ENCODE results near the gene ACSL1. TPM values are rescaled to one million over a fixed set of nuclear protein-coding genes. Genes with fewer than 3 reads are reported as not detected.

The ACSL1 gene, protein sequence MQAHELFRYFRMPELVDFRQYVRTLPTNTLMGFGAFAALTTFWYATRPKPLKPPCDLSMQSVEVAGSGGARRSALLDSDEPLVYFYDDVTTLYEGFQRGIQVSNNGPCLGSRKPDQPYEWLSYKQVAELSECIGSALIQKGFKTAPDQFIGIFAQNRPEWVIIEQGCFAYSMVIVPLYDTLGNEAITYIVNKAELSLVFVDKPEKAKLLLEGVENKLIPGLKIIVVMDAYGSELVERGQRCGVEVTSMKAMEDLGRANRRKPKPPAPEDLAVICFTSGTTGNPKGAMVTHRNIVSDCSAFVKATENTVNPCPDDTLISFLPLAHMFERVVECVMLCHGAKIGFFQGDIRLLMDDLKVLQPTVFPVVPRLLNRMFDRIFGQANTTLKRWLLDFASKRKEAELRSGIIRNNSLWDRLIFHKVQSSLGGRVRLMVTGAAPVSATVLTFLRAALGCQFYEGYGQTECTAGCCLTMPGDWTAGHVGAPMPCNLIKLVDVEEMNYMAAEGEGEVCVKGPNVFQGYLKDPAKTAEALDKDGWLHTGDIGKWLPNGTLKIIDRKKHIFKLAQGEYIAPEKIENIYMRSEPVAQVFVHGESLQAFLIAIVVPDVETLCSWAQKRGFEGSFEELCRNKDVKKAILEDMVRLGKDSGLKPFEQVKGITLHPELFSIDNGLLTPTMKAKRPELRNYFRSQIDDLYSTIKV
- 25.9 and 27.2 TPM in 2 replicates for total RNA-seq (2014; rRNA removed; shearing (Covaris generic))

DNA sequence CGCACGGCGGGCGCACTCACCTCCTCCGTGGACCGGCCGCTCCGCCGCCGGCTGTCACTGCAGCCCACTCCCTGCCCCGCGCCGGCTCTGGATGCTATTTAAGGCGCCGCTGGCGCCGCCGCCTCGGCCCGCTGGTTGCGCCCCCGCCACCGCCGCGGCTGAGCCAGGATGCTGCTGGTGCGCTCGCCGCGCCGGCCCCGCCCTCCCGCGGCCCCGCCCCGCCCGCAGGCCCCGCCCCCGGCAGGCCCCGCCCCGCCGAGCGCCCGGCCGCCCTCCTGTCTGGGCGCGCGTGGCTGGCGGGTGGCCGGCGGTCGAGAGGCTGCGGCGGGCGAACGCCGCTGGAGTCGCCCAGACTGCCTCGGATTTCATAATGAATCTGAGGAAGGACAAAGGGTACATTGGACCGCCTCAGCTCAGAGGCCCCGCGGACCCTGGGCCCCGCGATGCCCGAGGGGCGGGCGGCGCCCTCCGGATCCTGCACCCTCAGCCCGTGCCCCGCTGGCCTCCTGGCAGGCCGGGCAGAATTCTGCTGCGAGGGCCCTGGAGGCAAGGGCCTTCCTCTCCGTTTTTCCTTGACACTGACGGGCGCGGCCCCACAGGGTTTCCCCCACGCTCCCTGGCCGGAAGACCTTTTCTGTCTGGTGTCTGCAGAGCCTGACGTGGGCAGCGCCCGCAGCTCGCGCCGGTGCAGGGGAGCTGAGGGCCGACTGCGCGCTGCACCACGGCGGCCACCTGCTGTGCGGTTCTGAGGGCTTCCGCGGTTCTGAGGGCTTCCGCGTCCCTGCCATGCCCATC lies at the start of gene ACSL1:
ACSL1 (minus strand) TSS at position 73 of the 795 bp plus-strand sequence. CDS start 22,454 bp downstream, outside the sequence.
- DNase-seq (ENCODE audit: low spot score): no peak

DNA sequence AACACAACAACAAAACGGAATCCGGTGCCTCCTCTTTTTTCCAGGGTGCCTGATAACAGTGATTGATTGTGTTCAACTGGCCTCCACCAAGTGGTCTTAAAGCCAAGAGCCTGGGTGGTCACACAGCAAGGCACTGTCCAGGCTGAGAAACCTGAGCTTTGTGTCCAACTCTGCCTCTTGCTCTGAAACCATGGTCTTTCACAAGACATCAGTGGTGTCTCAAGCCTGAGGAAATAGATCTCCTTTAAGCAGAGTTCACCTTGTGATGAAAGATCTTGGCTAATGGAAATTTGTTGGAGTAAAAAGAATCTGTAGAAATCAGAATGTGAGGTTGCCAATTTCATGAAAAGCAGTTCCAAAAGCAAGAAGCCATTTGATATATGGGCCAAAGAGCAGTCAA lies 47.3 kb upstream of the ACSL1 start:
- DNase-seq (ENCODE audit: low spot score): no peak

DNA sequence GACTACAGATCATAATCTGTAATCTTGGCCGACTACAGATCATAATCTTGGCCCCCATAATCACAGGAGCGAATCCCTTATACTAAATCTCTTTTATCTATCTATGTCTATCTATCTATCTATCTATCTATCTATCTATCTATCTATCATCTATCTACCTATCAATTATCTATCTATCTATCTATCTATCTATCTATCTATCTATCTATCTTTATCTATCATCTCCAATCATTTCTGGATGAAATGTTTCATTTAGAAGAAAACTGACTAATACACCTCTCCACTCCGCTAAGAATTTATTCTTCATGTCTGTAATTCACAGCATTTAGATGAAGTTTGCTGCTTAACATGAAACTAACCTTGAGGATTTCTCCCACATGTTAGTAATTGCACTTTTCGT lies 45.0 kb upstream of the ACSL1 start:
- no peak for DNase-seq (ENCODE audit: low spot score)

DNA sequence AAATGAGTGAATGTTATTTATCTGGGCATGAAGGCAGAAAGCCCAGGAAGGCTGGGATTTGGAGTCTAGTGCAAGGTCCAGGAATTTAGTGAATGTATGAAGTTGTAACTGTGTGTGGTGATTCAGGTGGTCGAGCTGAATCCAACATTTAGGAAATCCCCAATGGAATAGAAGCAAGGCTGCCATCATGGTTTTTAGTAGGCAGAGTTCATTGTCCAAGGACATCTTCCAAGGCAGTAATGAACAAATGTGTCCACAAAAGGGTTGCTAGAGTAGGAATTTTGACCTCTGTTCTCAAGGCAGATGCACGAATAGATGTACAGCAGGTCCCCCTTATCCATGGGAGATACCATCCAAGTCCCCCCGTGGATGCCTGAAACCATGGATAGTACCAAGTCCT lies 42.9 kb upstream of the ACSL1 start:
- DNase-seq (ENCODE audit: low spot score): no peak

DNA sequence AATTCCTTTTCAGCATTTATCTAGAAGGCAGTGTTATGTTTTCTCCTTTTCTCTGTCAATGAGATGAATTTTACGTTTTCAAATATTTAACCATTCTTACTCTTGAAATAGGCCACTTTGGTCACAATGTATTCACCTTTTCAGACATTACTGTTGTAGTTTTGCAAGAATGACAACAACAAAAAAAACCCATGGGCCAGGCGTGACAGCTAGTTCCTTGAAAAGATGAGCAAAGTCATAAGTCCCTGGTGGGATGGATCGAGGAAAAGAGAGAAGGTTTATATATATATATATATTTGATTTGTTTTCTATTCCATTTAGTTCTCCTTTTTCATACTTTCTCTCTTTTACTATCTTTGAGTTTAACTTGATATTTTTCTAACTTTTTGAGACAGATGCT lies 38.1 kb upstream of the ACSL1 start:
- DNase-seq (ENCODE audit: low spot score): no peak

DNA sequence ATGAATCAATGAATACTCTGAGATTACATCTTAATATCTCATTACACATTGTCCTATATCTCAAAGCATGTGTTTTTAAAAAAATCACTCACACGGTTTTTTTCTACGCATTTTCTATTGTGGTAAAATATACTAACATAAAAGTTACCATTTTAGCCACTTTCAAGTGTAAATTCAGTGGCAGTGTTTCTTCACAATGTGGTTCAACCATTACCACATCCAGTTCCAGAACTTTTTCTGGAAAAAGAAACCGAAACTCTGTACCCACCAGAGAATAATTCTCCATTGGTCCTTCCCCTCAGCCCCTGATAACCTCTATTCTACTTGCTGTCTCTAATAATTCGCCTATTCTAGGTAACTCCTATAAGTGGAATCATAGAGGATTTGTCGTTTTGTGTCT lies 35.3 kb upstream of the ACSL1 start:
- DNase-seq (ENCODE audit: low spot score): no peak

DNA sequence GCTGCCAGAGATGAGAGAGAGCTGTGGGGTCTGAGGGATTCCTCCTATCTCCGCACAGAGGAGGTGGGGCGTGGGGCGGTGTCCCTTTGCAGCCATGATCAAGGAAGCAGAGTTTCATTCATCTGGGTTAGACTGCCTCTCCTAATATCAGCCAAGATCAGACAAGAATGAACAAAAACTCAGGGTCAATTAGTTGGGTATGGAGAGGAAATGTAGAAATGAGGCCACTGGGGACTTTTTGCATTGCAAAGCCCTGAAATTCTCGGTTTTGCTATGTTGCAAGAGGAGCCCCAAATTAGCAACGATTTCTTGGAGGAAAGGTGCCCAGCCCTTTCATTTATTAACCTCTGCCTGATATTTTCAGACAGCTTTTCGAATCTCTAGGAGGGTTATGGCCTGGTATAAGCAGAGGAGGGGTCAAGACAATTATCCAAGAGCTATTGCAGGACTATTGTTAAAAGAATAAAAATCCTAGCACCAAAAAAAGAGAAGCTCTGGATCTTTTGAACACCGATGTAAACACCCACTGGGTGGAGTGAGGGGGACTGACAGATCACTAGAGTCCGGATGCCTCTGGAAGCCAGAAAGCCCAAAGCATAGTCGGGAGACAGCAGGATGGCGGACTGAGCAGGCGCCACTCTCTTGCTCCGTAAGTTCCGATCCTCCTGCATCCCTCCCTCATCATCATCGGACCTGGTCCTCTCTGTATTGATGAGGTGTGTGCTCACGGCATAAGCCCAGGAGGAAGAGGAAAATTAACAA lies 34.4 kb upstream of the ACSL1 start:
- DNase-seq (ENCODE audit: low spot score): no peak

DNA sequence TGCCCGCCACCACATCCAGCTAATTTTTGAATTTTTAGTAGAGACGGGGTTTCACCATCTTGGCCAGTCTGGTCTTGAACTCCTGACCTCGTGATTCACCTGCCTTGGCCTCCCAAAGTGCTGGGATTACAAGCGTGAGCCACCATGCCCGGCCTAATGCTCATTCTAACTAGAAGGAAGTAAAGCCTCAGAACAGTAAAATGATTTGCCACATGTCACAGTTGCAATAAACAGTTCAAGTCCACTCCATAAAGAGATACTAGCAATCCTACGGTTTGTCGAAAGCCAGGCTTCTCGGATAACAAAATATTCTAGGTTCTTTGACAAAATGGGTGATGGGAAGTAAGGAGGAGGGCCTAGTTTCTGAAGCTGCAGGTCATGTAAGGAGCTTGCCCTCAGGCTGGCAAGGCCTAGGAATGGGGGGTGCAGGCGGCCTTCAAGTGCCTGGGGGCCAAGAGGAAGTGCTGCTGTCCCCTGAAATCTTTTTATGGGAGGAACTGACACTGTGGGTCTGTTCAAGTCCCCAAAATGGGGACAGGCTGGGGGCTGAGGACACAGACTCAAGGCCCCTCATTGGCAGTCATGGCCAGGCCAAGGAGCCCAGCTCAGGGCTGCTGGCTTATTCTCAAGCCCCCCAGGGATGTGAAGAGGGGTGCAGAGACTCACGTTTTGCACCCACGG lies 31.8 kb upstream of the ACSL1 start:
- no peak for DNase-seq (ENCODE audit: low spot score)

DNA sequence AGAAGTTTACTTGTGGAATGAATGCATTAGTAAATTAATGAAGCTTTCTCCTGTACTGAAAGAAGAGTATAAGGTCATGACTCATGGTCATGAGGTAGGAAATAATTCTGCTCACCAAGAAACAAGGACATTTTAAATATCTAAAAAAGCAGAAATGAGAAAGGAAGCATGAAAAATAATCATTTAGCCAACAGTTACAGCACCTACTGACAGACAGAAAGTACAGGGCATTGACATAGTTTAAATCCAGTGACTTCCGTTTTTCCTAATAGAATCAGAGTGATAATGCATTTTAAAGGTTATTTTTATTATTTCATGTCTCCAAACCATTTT lies 30.5 kb upstream of the ACSL1 start:
- DNase-seq (ENCODE audit: low spot score): no peak

DNA sequence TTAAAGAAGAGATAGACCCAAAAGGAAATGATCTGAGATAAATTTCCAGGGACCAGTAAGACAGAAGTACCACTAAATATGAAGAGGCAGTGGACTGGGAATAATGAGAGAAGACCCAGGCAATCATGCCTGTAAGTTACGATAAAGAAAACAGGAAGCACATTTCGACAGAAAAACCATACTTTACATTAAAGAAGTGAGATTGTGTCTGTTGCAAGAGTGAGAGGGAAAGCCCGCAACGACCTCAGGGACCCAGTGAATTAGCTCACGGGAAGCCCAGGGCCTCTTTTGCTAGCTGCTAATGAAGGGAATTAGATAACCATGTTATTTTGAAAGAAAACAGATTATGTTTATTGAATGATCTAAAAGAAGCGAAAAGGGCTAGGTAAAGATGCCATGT lies 28.9 kb upstream of the ACSL1 start:
- DNase-seq (ENCODE audit: low spot score): no peak

DNA sequence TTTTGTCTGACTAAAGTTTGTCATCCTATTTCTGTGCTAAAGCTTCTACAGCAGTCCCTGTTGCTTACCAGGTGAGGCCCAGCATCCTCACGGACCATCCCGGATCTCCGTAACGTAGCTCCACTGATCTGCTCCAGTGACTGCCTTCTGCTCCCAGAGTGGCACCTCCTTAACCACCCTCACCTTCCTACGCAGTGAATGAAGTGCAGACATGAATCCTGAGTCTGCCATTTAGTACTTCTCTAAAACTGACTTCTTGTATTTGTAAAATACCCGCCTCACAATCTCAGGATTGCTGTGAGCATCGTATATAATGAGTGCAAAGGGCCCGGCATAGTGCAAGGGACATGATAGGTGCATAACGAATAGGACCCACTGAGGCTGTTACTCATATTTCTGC lies 27.7 kb upstream of the ACSL1 start:
- no peak for DNase-seq (ENCODE audit: low spot score)

DNA sequence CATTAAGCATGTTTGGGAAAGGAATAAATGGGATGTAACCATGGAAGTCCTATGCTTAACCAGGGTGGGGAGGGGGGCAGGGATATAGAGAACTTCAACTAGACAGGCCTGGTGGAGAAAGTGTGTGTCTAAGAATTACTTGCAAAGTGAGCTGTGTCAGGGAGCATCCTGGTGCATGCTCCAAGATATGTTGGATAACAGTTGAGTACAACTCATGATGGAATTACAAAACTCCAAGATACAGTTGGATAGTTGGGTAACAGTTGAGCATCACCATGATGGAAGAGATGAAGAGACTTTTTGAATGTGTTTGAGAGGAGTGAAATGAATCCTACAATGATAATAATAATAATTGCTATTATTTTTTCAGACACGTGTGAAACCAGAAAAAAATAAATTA lies 26.1 kb upstream of the ACSL1 start:
- DNase-seq (ENCODE audit: low spot score): no peak

DNA sequence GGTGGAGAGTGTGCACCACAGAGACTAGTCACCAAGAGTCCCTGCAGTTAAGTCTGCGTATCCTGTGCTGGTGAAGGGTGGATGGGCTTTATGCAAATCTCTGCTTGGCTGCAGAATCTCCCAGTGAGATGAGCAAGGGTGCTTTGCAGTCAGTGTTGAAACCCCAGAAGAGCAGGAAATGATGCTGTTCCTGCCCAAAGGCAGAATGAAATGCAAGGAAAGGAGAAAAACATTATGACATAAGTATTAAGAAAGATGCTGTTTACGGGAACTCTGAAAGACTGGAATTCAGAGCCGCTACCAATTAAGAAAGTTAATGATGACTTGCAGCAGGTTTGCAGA lies 25.4 kb upstream of the ACSL1 start:
- DNase-seq (ENCODE audit: low spot score): peak; percentile 2

DNA sequence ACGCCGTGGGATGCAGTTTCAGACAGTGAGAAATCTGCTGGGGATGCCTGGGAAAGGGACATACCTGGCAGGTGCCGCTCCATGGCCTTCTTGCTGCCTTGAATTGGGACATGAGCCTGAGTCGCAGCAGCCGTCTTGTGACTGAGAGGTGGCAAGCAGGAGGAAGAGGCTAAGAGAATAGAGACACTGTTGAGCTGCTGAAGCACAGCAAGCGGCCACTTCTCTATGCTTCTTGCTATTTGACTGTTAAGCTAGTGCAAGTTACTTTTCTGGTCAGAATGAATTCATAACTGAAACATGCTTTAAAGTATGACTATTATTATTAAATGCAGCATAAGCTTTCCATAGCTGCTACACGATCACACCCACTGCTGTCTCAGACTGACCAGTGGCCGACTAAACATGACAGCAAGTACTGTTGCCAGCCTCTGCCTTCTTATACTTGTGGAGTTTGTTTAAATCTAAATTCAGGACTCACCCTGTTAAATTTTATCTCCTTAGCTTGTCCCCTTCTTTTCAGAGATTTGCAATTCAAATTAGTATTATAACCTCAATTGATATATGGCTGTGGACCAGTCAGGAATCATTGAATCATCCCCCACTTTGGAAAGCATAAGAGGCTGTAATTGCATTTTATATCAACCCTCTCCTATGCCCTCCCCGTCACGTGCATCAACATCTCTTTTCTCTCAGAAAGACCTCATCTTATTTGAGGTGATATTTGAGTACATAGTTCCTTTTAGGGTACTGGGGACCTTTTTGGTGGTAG lies 24.8 kb upstream of the ACSL1 start:
- no peak for DNase-seq (ENCODE audit: low spot score)

DNA sequence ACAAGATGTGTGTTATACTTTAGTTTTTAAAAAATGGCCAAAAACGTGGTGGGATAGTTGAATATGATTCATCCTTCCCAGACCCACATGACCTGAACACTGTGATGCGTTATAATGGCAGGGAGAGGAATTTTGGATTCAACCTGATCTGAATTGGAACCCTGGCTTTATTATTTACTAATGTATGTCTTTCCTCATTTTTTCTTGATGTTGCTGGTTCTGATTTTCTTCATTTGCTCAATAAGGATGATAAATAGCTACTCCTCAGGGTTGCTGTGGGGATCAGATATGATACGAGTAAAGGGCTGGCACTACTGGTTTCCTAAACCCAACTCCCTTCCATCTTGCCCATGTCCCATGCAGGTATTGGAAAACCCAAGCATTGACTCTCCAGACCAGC lies 24.2 kb upstream of the ACSL1 start:
- DNase-seq (ENCODE audit: low spot score): no peak

DNA sequence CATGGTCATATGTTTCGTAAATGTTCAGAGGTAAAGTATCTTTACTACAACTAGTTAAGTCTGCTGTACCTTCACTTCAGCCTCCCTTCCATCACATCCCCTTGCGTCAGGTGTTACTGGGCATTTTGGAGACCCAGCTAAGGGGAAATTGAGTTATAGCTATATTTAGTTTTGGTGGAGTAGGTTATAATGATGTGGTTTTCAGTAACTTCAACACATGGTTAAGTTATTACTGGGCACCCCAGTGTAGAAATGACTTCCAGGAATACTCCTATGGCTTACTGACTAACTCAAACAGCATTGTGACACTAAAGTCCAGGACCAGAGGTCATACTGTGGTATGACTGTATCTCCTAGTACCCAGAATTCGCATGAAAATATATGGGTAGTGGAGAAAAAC lies 23.4 kb upstream of the ACSL1 start:
- DNase-seq (ENCODE audit: low spot score): no peak

DNA sequence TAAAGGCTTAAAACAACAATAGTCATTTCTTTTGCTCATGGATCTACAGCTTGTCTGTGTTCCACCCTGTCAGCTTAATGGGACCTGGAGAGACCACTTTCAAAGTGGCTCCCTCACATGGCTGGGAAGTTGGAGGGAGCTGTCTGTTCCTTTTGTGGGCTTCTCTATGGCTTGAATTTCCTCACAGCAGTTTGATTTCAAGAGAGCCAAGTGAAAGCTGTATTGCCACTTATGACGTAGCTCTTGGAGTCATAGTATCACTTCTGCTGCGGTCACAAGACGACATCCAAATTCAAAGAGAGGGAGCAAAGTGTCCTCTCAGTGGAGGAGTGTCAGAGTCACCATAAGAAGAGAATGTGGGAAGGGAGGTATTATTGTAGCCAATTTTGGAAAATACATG lies 22.7 kb upstream of the ACSL1 start:
- no peak for DNase-seq (ENCODE audit: low spot score)

DNA sequence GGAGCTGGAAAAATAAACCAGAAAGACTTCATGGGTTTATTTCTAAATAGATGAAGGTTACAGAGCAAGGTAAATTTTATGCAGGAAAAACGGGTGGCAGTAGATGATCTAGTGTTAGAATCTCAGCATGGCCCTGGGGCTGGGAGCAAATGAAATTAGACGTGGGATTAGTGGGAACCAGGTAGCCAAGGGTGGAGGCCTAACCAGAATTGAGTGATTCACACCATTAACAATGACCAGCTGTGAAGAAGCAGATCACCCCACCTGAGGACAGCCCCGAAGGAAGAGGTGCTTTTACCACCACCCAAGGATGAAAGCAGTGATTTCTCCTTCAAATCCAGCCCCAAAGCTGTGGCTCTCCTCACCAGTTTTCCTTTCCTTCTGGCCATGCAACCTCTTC lies 20.8 kb upstream of the ACSL1 start:
- DNase-seq (ENCODE audit: low spot score): no peak

DNA sequence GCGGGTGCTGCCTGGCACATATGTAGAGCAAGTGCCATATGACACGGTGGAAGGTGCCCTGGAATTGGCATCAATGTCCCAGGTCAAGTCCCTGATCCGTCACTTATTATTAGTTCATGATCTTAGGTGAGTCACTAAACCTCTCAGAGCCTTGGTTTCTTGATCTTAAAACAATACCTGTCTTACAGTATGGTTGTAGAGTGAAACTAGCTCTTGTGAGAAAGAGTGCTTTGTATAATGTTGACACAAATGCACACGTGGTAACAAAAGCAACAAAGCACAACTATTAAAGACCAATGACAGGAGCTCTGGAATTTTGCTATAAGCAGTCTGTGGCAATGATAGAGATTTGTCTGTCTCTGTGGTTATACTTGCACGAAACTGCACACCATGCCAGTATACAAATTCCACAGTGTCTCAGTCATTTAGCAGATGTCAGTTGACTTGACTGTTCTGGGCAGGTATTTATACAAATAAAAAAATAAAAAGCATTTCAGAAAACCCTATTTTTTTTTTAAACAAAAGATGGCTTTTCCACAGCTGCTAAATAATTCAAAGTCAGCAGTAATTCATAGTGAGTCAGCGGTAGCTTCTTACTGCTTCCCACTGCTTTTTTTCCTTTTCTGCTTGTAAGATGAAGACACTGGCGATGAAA lies 19.7 kb upstream of the ACSL1 start:
- DNase-seq (ENCODE audit: low spot score): peak; percentile 32

DNA sequence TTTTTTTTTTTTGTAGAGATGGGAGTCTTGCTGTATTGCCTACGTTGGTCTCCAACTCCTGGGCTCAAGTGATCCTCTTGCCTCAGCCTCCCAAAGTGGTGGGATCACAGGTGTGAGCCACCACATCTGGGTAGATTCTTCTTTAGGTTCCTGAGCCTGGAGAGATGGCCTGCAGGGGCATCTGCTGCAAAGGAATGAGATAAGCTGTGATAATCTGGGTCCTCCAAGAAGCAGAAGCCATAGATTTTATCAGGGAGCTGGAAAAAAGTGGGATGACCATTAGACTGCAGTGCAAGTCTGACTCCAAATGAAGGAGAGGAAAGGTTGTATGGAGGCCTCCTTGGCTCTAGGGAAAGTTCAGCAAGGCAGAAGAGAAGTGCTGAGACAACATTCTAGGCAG lies 19.0 kb upstream of the ACSL1 start:
- no peak for DNase-seq (ENCODE audit: low spot score)
